Mononuclear cell (primary cell): ENCODE measurements around the gene RAD51B. TPM values are rescaled to one million over a fixed set of nuclear protein-coding genes. Genes with fewer than 3 reads are reported as not detected.
"Not testable (repeated sequence)": the region's sequence is repeated elsewhere in the genome, so short reads cannot be mapped to it uniquely, and the experiment has no call there.

Experiments used
- H3K27me3 ChIP-seq: 2 replicates; pipeline ENCODE4 v1.6.0; 2011; ENCODE audit warnings: low read length, control low read depth; ENCODE audit not compliant: insufficient read depth
- H3K4me1 ChIP-seq: 2 replicates; pipeline ENCODE4 v1.5.1; 2011; ENCODE audit warnings: mild to moderate bottlenecking, low read length, control low read depth; ENCODE audit not compliant: insufficient read depth
- H3K4me3 ChIP-seq: 2 replicates; pipeline ENCODE4 v1.5.1; 2011; ENCODE audit warnings: mild to moderate bottlenecking, low read length, moderate library complexity
- H3K9me3 ChIP-seq: 2 replicates; pipeline ENCODE4 v1.5.1; 2011; ENCODE audit warnings: low read depth, mild to moderate bottlenecking, control low read depth, low read length
- total RNA-seq: library from RNA; depleted of rRNA; stranded (reverse); fragments of >200 nt; gene quantifications from one replicate; pipeline ENCODE4 v1.2.3, GENCODE V29; 2012

The RAD51B gene
- total RNA-seq, 1 donor, result 21.4 TPM

- H3K4me1 ChIP-seq, result peaks cover 35% of the 10 kb centered on the region
- H3K4me3 ChIP-seq, result no peak overlapping the region
- no peaks in the 10 kb centered on the region for H3K27me3 ChIP-seq
- no peaks in the 10 kb centered on the region for H3K9me3 ChIP-seq
Measured at GRCh38 chr14:68251769-68252100, 432.2 kb downstream of the RAD51B start.

- no peaks in the 10 kb centered on the region for H3K9me3 ChIP-seq
- H3K4me3 ChIP-seq, result no peak overlapping the region
- H3K27me3 ChIP-seq, result no peaks in the 10 kb centered on the region
- H3K4me1 ChIP-seq, result peaks cover 29% of the 10 kb centered on the region
Measured at GRCh38 chr14:68253160-68253780, 433.7 kb downstream of the RAD51B start.

GRCh38 chr14:68253878-68254528, 434.4 kb downstream of the RAD51B start:
- H3K27me3 ChIP-seq, result no peaks in the 10 kb centered on the region

GRCh38 chr14:68254669-68255527, 435.3 kb downstream of the RAD51B start:
- no peak overlapping the region for H3K4me3 ChIP-seq
- H3K4me1 ChIP-seq, result peaks cover 21% of the 10 kb centered on the region
- H3K27me3 ChIP-seq, result no peaks in the 10 kb centered on the region
- H3K9me3 ChIP-seq, result no peaks in the 10 kb centered on the region

More at GRCh38 chr14:68253878-68254528, 434.4 kb downstream of the RAD51B start:
- Histone ChIP-seq H3K9me3 (no peaks in the 10 kb centered on the region), H3K4me3 (no peak overlapping the region), H3K4me1 (peaks cover 24% of the 10 kb centered on the region)

GRCh38 chr14:68255693-68256178, 436.2 kb downstream of the RAD51B start:
- Histone ChIP-seq H3K9me3 (no peaks in the 10 kb centered on the region), H3K4me3 (no peak overlapping the region), H3K27me3 (no peaks in the 10 kb centered on the region), H3K4me1 (peaks cover 17% of the 10 kb centered on the region)

- H3K4me3 ChIP-seq, result no peak overlapping the region
- H3K27me3 ChIP-seq, result no peaks in the 10 kb centered on the region
- no peaks in the 10 kb centered on the region for H3K9me3 ChIP-seq
- peaks cover 28% of the 10 kb centered on the region for H3K4me1 ChIP-seq
Measured at GRCh38 chr14:68257969-68258368, 438.4 kb downstream of the RAD51B start.

- not testable (repeated sequence) for H3K27me3 ChIP-seq, H3K4me3 ChIP-seq, H3K9me3 ChIP-seq
- H3K4me1 ChIP-seq, result peaks cover 28% of the 10 kb centered on the region
Measured at GRCh38 chr14:68258995-68259394, 439.4 kb downstream of the RAD51B start.

- Histone ChIP-seq H3K4me1 (peaks cover 28% of the 10 kb centered on the region), H3K9me3 (no peaks in the 10 kb centered on the region), H3K27me3 (no peaks in the 10 kb centered on the region), H3K4me3 (no peak overlapping the region)
Measured at GRCh38 chr14:68260121-68260520, 440.5 kb downstream of the RAD51B start.

GRCh38 chr14:68261092-68261842, 441.7 kb downstream of the RAD51B start:
- peaks cover 28% of the 10 kb centered on the region for H3K4me1 ChIP-seq
- no peaks in the 10 kb centered on the region for H3K9me3 ChIP-seq
- H3K4me3 ChIP-seq, result no peak overlapping the region
- H3K27me3 ChIP-seq, result no peaks in the 10 kb centered on the region

- Histone ChIP-seq H3K27me3 (no peaks in the 10 kb centered on the region), H3K4me1 (peaks cover 39% of the 10 kb centered on the region), H3K4me3 (no peak overlapping the region), H3K9me3 (no peaks in the 10 kb centered on the region)
Measured at GRCh38 chr14:68262567-68262966, 443.0 kb downstream of the RAD51B start.

GRCh38 chr14:68263563-68264259, 444.1 kb downstream of the RAD51B start:
- Histone ChIP-seq H3K4me1 (peaks cover 50% of the 10 kb centered on the region), H3K4me3 (no peak overlapping the region), H3K27me3 (no peaks in the 10 kb centered on the region), H3K9me3 (no peaks in the 10 kb centered on the region)

GRCh38 chr14:68264260-68264569, 444.6 kb downstream of the RAD51B start:
- no peaks in the 10 kb centered on the region for H3K27me3 ChIP-seq
- H3K4me3 ChIP-seq, result no peak overlapping the region
- no peaks in the 10 kb centered on the region for H3K9me3 ChIP-seq
- H3K4me1 ChIP-seq, result peaks cover 52% of the 10 kb centered on the region

- H3K4me1 ChIP-seq, result peaks cover 58% of the 10 kb centered on the region
- H3K27me3 ChIP-seq, result no peaks in the 10 kb centered on the region
- no peaks in the 10 kb centered on the region for H3K9me3 ChIP-seq
- H3K4me3 ChIP-seq, result no peak overlapping the region
Measured at GRCh38 chr14:68266998-68267397, 447.4 kb downstream of the RAD51B start.

GRCh38 chr14:68268197-68268596, 448.6 kb downstream of the RAD51B start:
- peaks cover 61% of the 10 kb centered on the region for H3K4me1 ChIP-seq
- no peak overlapping the region for H3K4me3 ChIP-seq
- H3K9me3 ChIP-seq, result no peaks in the 10 kb centered on the region
- H3K27me3 ChIP-seq, result no peaks in the 10 kb centered on the region
